MCF 10A (cell line): Measurements from ENCODE around the gene CACNA1C. TPM values are rescaled to one million over a fixed set of nuclear protein-coding genes. Genes with fewer than 3 reads are reported as not detected.

ENCODE experiments used
- BruUV-seq: library from RNA; stranded (reverse); fragments of 400-500 nt; replicated peaks from 2 replicates; lab custom pipeline; 2021; lab: Mats Ljungman, UMichigan
- CTCF ChIA-PET: fragments of 300-600 bp; sonication (Branson Sonifier 250); formaldehyde crosslinking; extraction: SDS; loops from one replicate; lab custom pipeline; 2021; ENCODE audit warnings: antibody characterized with exemption, inconsistent platforms; lab: Yijun Ruan, JAX
- POLR2A ChIA-PET: fragments of 300-600, 350-650 bp; sonication (Branson Sonifier 250); formaldehyde crosslinking; extraction: SDS; loops from one replicate; lab custom pipeline; 2020; ENCODE audit warnings: antibody characterized with exemption, inconsistent platforms; lab: Yijun Ruan, JAX
- DNase-seq: peaks from one replicate; pipeline ENCODE4 v3.0.0-alpha.2; 2018; ENCODE audit not compliant: unreplicated experiment
- H3K27ac Mint-ChIP-seq: one replicate; pipeline ENCODE4 v1.8.0; 2022; ENCODE audit warnings: mild to moderate bottlenecking, low read depth, mixed read lengths; ENCODE audit not compliant: unreplicated experiment
- H3K27me3 Mint-ChIP-seq: one replicate; pipeline ENCODE4 v1.8.0; 2022; ENCODE audit warnings: mixed read lengths; ENCODE audit not compliant: insufficient read depth, unreplicated experiment
- H3K36me3 Mint-ChIP-seq: one replicate; pipeline ENCODE4 v1.8.0; 2022; ENCODE audit warnings: mild to moderate bottlenecking, moderate library complexity, mixed read lengths; ENCODE audit not compliant: insufficient read depth, unreplicated experiment
- H3K4me1 Mint-ChIP-seq: one replicate; pipeline ENCODE4 v1.8.0; 2022; ENCODE audit warnings: mixed read lengths; ENCODE audit not compliant: insufficient read depth, unreplicated experiment
- H3K4me3 Mint-ChIP-seq: one replicate; pipeline ENCODE4 v1.8.0; 2022; ENCODE audit warnings: mild to moderate bottlenecking, moderate library complexity, mixed read lengths; ENCODE audit not compliant: unreplicated experiment
- H3K9me3 Mint-ChIP-seq: one replicate; pipeline ENCODE4 v1.8.0; 2022; ENCODE audit warnings: mixed read lengths; ENCODE audit not compliant: unreplicated experiment
- intact Hi-C: fragments of 100-400 bp; cut with micrococcal nuclease; formaldehyde crosslinking; loops from 2 replicates; pipeline ENCODE4 v1.14.1; 2022
- total RNA-seq: library from RNA; stranded (reverse); gene quantifications from 2 replicates; pipeline ENCODE4 v1.2.3, GENCODE V29; 2022
- TF ChIP-seq, protein P1 (sequence below): fragments of 200-600 bp; IDR thresholded peaks from one replicate; pipeline ENCODE4 v1.8.0; 2022; ENCODE audit warnings: antibody characterized with exemption, mild to moderate bottlenecking; ENCODE audit not compliant: unreplicated experiment

The CACNA1C gene
- total RNA-seq, 1 experiment from 2014 or later: not detected

DNA sequence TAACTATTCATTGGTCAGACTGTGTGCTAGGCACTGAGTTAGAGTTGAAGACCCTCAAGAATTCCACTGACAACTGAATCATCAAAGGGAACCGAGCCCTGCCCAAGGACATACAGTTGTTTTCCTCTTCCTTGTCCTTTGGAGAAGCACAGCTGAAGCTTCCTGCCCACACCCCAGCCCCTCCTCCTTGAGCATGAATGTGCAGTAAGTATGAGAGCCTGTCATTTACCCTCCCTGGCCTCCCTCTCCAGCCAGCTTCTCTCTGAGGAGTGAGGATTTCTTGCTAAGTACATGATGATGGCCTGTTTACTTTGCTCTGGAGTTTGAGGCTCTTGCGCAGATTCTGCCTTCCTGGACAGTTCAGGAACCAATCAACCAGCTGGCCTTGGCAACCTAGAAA is 235.2 kb downstream of the CACNA1C start:
- ChIA-PET POLR2A (no interaction called here), CTCF (interaction anchor here (0.5 to 1.3 kb wide), 10 partner anchors 9 to 915 kb away, joined by 3 to 7 read pairs (median 3); no protein-coding TSS in a partner anchor)
- BruUV-seq: no TSS peak
- Mint-ChIP-seq H3K27me3 (no peaks in the 10 kb centered on the region), H3K4me1 (no peaks in the 10 kb centered on the region), H3K4me3 (no peak overlapping the region), H3K9me3 (no peaks in the 10 kb centered on the region), H3K27ac (no peak overlapping the region), H3K36me3 (no peaks in the 10 kb centered on the region)
- no peak for DNase-seq
- intact Hi-C loops: no loop called here
- TF ChIP-seq, protein P1, sequence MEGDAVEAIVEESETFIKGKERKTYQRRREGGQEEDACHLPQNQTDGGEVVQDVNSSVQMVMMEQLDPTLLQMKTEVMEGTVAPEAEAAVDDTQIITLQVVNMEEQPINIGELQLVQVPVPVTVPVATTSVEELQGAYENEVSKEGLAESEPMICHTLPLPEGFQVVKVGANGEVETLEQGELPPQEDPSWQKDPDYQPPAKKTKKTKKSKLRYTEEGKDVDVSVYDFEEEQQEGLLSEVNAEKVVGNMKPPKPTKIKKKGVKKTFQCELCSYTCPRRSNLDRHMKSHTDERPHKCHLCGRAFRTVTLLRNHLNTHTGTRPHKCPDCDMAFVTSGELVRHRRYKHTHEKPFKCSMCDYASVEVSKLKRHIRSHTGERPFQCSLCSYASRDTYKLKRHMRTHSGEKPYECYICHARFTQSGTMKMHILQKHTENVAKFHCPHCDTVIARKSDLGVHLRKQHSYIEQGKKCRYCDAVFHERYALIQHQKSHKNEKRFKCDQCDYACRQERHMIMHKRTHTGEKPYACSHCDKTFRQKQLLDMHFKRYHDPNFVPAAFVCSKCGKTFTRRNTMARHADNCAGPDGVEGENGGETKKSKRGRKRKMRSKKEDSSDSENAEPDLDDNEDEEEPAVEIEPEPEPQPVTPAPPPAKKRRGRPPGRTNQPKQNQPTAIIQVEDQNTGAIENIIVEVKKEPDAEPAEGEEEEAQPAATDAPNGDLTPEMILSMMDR: no peak

- DNase-seq: no peak
- Mint-ChIP-seq H3K27ac (no peak overlapping the region), H3K4me1 (no peaks in the 10 kb centered on the region), H3K36me3 (no peaks in the 10 kb centered on the region), H3K9me3 (no peaks in the 10 kb centered on the region), H3K4me3 (no peak overlapping the region), H3K27me3 (no peaks in the 10 kb centered on the region)
- BruUV-seq: no TSS peak
- ChIA-PET POLR2A (no interaction called here), CTCF (interaction anchor here (0.6 to 1.3 kb wide), 7 partner anchors 9 to 497 kb away, joined by 3 to 7 read pairs (median 3); no protein-coding TSS in a partner anchor)
- TF ChIP-seq, protein P1: no peak
- intact Hi-C loops: no loop called here
These were observed 235.7 kb downstream of the CACNA1C start for GRCh38 chr12:2288471-2288870.

DNA sequence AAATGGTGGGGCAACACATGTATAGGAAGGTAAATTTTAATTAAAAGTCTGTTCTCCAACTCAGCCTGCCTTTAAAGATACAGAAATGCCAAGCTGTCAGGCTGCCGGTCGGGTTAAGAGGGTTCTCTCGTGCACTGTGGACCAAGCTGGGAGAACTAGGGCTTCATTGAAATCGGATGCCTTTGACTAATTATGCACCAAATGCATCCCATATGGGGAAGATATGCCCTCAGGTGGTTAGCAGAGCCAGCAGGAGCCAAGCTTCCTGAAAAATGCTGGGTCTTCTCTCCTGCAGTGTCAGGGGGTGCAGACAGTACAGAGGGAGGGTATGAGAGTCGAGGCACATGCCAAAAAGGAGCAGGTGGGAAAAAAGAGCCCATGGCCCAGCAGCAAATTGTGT is 236.1 kb downstream of the CACNA1C start:
- ChIA-PET CTCF (interaction anchor here (0.6 to 1.2 kb wide), 3 partner anchors 11 to 497 kb away, joined by 3 read pairs; no protein-coding TSS in a partner anchor), POLR2A (no interaction called here)
- TF ChIP-seq, protein P1: no peak
- no TSS peak for BruUV-seq
- H3K4me1 Mint-ChIP-seq: peaks cover under 1% of the 10 kb centered on the region
- no peak for DNase-seq
- H3K27ac Mint-ChIP-seq: no peak overlapping the region
- no peaks in the 10 kb centered on the region for H3K27me3 Mint-ChIP-seq
- no peaks in the 10 kb centered on the region for H3K9me3 Mint-ChIP-seq
- intact Hi-C loops: no loop called here
- H3K36me3 Mint-ChIP-seq: no peaks in the 10 kb centered on the region
- H3K4me3 Mint-ChIP-seq: no peak overlapping the region

DNA sequence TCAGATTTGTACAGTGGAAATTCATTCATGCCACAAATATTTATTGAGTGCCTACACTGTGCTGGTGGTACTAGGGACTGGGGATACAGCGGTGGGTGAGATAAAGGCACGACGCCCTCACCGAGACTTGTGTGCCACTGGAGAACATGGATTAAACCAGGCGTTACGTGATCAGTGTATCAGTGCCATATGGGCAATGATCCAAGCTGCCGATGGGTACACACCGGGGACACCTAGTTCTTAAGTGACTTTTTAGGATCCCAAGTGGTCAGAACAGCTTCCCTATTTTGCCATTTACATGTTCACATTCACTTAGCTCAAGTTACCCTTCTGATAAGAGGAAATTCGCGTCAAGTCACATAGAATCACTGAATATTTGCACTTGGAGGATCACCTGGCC is 236.7 kb downstream of the CACNA1C start:
- Mint-ChIP-seq H3K9me3 (no peaks in the 10 kb centered on the region), H3K27me3 (no peaks in the 10 kb centered on the region), H3K36me3 (no peaks in the 10 kb centered on the region), H3K4me3 (no peak overlapping the region), H3K4me1 (peaks cover 7% of the 10 kb centered on the region), H3K27ac (no peak overlapping the region)
- POLR2A ChIA-PET: interaction anchor here (0.6 to 0.9 kb wide), 3 partner anchors 15 to 236 kb away, joined by 3 read pairs; no protein-coding TSS in a partner anchor
- intact Hi-C loops: no loop called here
- CTCF ChIA-PET: interaction anchor here (1.7 to 2.2 kb wide), 3 partner anchors 11 to 231 kb away, joined by 5 to 15 read pairs (median 9); no protein-coding TSS in a partner anchor
- no TSS peak for BruUV-seq
- no peak for DNase-seq
- TF ChIP-seq, protein P1: no peak
